ENCODE results near the gene C19orf18.

C19orf18 gene

GRCh38 chr19:58001895-58002369, 27.6 kb upstream of the C19orf18 start:
- DNase-seq (ENCODE audit: low spot score in 2 of 2) (no peak), ATAC-seq (replicated peaks; ENCODE audit: extremely low read depth, poor library complexity, severe bottlenecking) (peak; percentile 10)
- peaks cover 27% of the 10 kb centered on the region for H3K36me3 Mint-ChIP-seq (ENCODE audit: insufficient read depth)
- H3K4me1 Mint-ChIP-seq: peaks cover 21% of the 10 kb centered on the region
- no peaks in the 10 kb centered on the region for H3K27me3 Mint-ChIP-seq
- H3K4me3 Mint-ChIP-seq: peak overlapping the region; percentile 78
- H3K9me3 Mint-ChIP-seq: peaks cover 20% of the 10 kb centered on the region
- peak overlapping the region; percentile 86 for H3K27ac Mint-ChIP-seq (ENCODE audit: low read depth)

DNA sequence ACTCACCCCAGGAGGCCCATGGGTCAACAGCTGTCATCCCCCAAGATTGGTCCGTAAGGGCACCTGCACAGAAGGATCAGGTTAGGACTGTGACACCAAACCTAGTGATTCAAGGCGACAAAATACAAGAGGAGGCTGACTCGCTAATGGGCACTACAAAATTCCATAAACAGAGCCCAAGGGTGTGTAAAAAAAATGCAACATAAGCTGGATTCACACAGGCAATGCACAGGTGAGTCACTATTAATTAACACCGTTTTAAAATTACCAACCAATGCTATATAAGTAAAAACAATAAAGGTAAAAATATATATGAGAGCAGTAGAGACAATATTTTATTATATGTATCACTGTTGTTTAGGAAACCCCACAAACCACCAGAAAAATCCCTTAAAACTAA, 26.3 kb upstream of the C19orf18 start:
- no peak for ATAC-seq (replicated peaks; ENCODE audit: extremely low read depth, poor library complexity, severe bottlenecking)
- no peaks in the 10 kb centered on the region for H3K27me3 Mint-ChIP-seq
- H3K9me3 Mint-ChIP-seq: peaks cover 20% of the 10 kb centered on the region
- no peak overlapping the region for H3K27ac Mint-ChIP-seq (ENCODE audit: low read depth)
- H3K4me3 Mint-ChIP-seq: peak overlapping the region; percentile 78
- no peak for DNase-seq (ENCODE audit: low spot score in 2 of 2)
- peaks cover 21% of the 10 kb centered on the region for H3K4me1 Mint-ChIP-seq
- peaks cover 30% of the 10 kb centered on the region for H3K36me3 Mint-ChIP-seq (ENCODE audit: insufficient read depth)

DNA sequence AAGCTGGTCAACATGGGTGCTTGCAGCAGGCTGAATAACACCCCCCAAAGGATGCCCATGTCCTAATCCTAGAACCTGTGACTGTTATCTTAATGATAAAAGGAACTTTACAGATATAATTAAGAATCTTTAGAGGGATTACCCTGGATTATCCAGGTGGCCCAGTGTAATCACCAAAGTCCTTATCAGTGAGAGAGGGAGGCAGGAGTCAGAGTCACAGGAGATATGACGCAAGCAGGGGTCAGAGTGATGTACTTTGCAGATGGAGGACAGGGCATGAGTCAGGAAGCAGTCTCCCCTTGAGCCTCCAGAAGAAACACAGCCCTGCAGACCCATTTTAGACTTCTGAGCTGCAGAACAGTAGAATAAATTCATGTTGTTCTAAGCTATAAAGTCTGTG, 18.5 kb upstream of the C19orf18 start:
- H3K27me3 Mint-ChIP-seq: no peaks in the 10 kb centered on the region
- peaks cover 18% of the 10 kb centered on the region for H3K9me3 Mint-ChIP-seq
- DNase-seq (ENCODE audit: low spot score in 2 of 2) (no peak), ATAC-seq (replicated peaks; ENCODE audit: extremely low read depth, poor library complexity, severe bottlenecking) (no peak)
- H3K4me3 Mint-ChIP-seq: no peak overlapping the region
- H3K27ac Mint-ChIP-seq (ENCODE audit: low read depth): no peak overlapping the region
- no peaks in the 10 kb centered on the region for H3K4me1 Mint-ChIP-seq
- H3K36me3 Mint-ChIP-seq (ENCODE audit: insufficient read depth): peaks cover 12% of the 10 kb centered on the region

- no peak overlapping the region for H3K4me3 Mint-ChIP-seq
- no peaks in the 10 kb centered on the region for H3K27me3 Mint-ChIP-seq
- H3K4me1 Mint-ChIP-seq: no peaks in the 10 kb centered on the region
- H3K27ac Mint-ChIP-seq (ENCODE audit: low read depth): no peak overlapping the region
- peaks cover 37% of the 10 kb centered on the region for H3K9me3 Mint-ChIP-seq
- H3K36me3 Mint-ChIP-seq (ENCODE audit: insufficient read depth): peaks cover 15% of the 10 kb centered on the region
- ATAC-seq (replicated peaks; ENCODE audit: extremely low read depth, poor library complexity, severe bottlenecking) (no peak), DNase-seq (ENCODE audit: low spot score in 2 of 2) (no peak)
Observed at GRCh38 chr19:57978586-57979289, 4.4 kb upstream of the C19orf18 start.

GRCh38 chr19:57964761-57965160, 9.6 kb downstream of the C19orf18 start:
- H3K27ac Mint-ChIP-seq (ENCODE audit: low read depth): no peak overlapping the region
- DNase-seq (ENCODE audit: low spot score in 2 of 2) (no peak), ATAC-seq (replicated peaks; ENCODE audit: extremely low read depth, poor library complexity, severe bottlenecking) (no peak)
- no peak overlapping the region for H3K4me3 Mint-ChIP-seq
- H3K27me3 Mint-ChIP-seq: no peaks in the 10 kb centered on the region
- H3K9me3 Mint-ChIP-seq: peaks cover 23% of the 10 kb centered on the region
- H3K36me3 Mint-ChIP-seq (ENCODE audit: insufficient read depth): peaks cover 3% of the 10 kb centered on the region
- no peaks in the 10 kb centered on the region for H3K4me1 Mint-ChIP-seq

DNA sequence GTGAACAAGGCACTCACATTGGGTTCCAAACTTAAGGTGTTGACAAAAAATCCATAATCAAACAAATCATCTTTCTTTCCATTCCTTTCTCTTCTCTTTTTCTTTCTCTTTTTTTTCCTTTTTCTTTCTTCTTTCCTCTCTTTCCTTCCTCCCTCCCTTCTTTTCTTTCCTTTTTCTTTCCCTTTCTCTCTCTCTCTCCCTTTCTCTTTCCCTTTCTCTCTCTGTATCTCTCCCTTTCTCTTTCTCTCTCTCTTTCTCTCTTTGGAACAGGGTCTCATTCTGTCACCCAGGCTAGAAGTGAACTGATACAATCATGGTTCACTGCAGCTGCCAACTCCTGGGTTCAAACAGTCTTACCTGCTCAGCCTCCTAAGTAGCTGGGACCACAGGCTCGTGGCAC, 12.5 kb downstream of the C19orf18 start:
- H3K36me3 Mint-ChIP-seq (ENCODE audit: insufficient read depth): peaks cover under 1% of the 10 kb centered on the region
- H3K4me1 Mint-ChIP-seq: no peaks in the 10 kb centered on the region
- H3K27me3 Mint-ChIP-seq: no peaks in the 10 kb centered on the region
- ATAC-seq (replicated peaks; ENCODE audit: extremely low read depth, poor library complexity, severe bottlenecking) (no peak), DNase-seq (ENCODE audit: low spot score in 2 of 2) (no peak)
- H3K9me3 Mint-ChIP-seq: peaks cover 7% of the 10 kb centered on the region
- H3K4me3 Mint-ChIP-seq: no peak overlapping the region
- no peak overlapping the region for H3K27ac Mint-ChIP-seq (ENCODE audit: low read depth)

GRCh38 chr19:57954996-57955395, 19.3 kb downstream of the C19orf18 start:
- Mint-ChIP-seq H3K9me3 (peaks cover 12% of the 10 kb centered on the region), H3K4me1 (no peaks in the 10 kb centered on the region), H3K27me3 (peaks cover 18% of the 10 kb centered on the region), H3K36me3 (ENCODE audit: insufficient read depth) (peaks cover 2% of the 10 kb centered on the region), H3K27ac (ENCODE audit: low read depth) (no peak overlapping the region), H3K4me3 (no peak overlapping the region)
- no peak for ATAC-seq (replicated peaks; ENCODE audit: extremely low read depth, poor library complexity, severe bottlenecking)
- no peak for DNase-seq (ENCODE audit: low spot score in 2 of 2)

DNA sequence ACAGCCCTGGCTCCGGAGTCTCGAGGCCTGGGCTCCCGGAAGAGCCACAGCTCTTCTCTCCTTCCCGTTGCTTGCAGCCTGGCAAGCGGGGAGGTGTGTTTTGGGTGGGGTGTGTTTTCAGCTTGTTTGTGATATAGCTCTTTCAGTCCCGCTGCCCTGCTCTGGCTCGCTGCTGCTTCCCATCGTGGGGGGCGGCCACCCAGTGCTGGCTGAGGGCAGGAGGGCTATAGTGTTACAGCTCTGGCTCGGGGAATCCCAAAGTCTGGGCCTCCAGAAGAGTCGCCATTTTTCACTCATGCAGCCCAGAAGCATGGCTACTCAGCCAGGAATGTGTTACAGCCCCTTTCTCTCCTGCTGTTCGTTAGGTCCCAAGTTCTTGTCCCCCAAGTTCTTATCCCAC, 24.6 kb downstream of the C19orf18 start:
- ATAC-seq (replicated peaks; ENCODE audit: extremely low read depth, poor library complexity, severe bottlenecking) (no peak), DNase-seq (ENCODE audit: low spot score in 2 of 2) (no peak)
- no peak overlapping the region for H3K27ac Mint-ChIP-seq (ENCODE audit: low read depth)
- H3K27me3 Mint-ChIP-seq: peaks cover 15% of the 10 kb centered on the region
- peaks cover 17% of the 10 kb centered on the region for H3K36me3 Mint-ChIP-seq (ENCODE audit: insufficient read depth)
- peaks cover 23% of the 10 kb centered on the region for H3K9me3 Mint-ChIP-seq
- peaks cover 15% of the 10 kb centered on the region for H3K4me1 Mint-ChIP-seq
- no peak overlapping the region for H3K4me3 Mint-ChIP-seq

GRCh38 chr19:57949296-57949695, 25.0 kb downstream of the C19orf18 start:
- Mint-ChIP-seq H3K9me3 (peaks cover 22% of the 10 kb centered on the region), H3K36me3 (ENCODE audit: insufficient read depth) (peaks cover 17% of the 10 kb centered on the region), H3K27ac (ENCODE audit: low read depth) (no peak overlapping the region), H3K4me3 (no peak overlapping the region), H3K4me1 (peaks cover 15% of the 10 kb centered on the region), H3K27me3 (peaks cover 11% of the 10 kb centered on the region)
- DNase-seq (ENCODE audit: low spot score in 2 of 2) (no peak), ATAC-seq (replicated peaks; ENCODE audit: extremely low read depth, poor library complexity, severe bottlenecking) (no peak)

DNA sequence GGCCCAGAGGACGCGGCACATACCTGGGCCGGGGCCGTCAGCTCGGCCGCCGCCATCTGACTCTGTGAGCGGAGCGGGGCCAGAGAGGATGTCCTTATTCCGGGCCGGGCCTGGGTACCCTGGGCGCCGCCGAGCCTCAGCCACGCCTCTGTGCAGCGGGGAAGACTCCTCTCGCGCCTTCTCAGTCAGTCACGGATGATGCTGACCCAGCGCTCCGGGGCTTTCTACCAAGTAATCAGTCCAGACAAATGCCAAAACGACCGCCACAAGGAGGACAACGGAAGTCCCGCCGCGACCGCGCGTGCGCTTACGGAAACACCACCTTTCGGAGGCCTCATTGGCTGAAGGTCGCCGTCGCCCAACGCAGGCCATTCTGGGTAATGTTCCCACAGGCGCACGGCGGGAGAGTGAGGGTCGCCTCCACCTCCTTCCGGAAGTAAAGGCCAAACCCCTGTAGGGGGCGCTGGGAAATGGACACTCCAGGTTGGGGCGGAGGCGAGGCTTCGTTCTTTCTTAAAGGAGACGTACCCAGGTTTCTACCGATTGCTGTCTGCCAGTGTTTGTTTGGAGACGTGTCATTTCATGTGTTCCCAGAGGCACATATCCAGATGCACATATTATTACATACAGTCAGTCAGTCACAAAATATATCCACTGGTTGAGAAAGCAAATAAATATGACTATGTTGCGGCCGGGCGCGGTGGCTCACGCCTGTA, 26.8 kb downstream of the C19orf18 start, which contains the start of gene ZNF256:
TSS of gene ZNF256 (minus strand) at position 288 of the 716 bp plus-strand sequence. CDS start at position 56, 232 bp downstream.
- peak; percentile 89 for ATAC-seq (replicated peaks; ENCODE audit: extremely low read depth, poor library complexity, severe bottlenecking)
- Mint-ChIP-seq H3K36me3 (ENCODE audit: insufficient read depth) (peaks cover 28% of the 10 kb centered on the region), H3K27me3 (no peaks in the 10 kb centered on the region), H3K9me3 (peaks cover 37% of the 10 kb centered on the region), H3K4me3 (peak within 1 kb of the TSS; percentile 92), H3K4me1 (peaks cover 15% of the 10 kb centered on the region), H3K27ac (ENCODE audit: low read depth) (peak within 1 kb of the TSS; percentile 95)
- peak; percentile 50 to 75 for DNase-seq (ENCODE audit: low spot score in 2 of 2)

DNA sequence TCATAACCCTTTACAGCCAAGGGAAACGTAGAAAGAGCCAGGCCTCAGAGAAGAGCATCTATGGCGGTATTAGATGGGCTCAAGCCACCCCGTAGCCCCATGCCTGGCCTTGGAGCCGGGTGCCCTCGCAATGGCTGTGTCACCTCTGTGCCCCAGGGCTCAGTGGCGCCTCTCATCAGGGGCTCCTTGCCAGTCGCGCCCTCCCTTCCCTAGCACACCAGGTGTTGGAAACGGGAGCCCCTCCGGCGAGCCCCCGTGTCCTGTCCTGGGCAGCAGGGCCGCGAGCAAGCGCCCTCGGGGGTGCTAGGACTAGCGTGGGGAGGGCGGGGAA, 27.3 kb downstream of the C19orf18 start:
- H3K27ac Mint-ChIP-seq (ENCODE audit: low read depth): peak overlapping the region; percentile 95
- ATAC-seq (replicated peaks; ENCODE audit: extremely low read depth, poor library complexity, severe bottlenecking): peak; percentile 17
- H3K4me1 Mint-ChIP-seq: peaks cover 15% of the 10 kb centered on the region
- peak overlapping the region; percentile 92 for H3K4me3 Mint-ChIP-seq
- H3K9me3 Mint-ChIP-seq: peaks cover 41% of the 10 kb centered on the region
- peak in 1 of 2 donors; percentile 9 for DNase-seq (ENCODE audit: low spot score in 2 of 2)
- no peaks in the 10 kb centered on the region for H3K27me3 Mint-ChIP-seq
- peaks cover 32% of the 10 kb centered on the region for H3K36me3 Mint-ChIP-seq (ENCODE audit: insufficient read depth)

DNA sequence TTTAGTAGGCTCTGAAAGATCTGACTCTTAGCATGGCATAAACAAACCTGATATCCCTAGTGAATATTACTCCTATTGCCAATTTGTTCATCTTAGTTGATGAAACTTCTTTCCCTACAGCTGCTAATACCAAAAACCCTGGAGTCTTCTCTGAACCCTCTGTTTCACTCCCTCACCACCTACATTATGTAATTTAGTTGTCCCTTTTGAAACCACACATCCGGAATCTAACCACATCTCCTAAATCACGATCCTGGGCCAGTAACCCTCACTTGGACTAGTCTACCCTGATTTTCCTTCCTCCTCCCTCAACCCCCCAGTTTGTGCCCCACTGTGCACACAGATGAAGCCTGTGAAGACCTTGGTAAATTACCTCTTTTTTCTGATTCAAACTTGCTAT, 28.0 kb downstream of the C19orf18 start:
- Mint-ChIP-seq H3K36me3 (ENCODE audit: insufficient read depth) (peaks cover 37% of the 10 kb centered on the region), H3K27ac (ENCODE audit: low read depth) (peak overlapping the region; percentile 95), H3K4me1 (peaks cover 15% of the 10 kb centered on the region), H3K4me3 (peak overlapping the region; percentile 92), H3K9me3 (peaks cover 45% of the 10 kb centered on the region), H3K27me3 (no peaks in the 10 kb centered on the region)
- no peak for ATAC-seq (replicated peaks; ENCODE audit: extremely low read depth, poor library complexity, severe bottlenecking)
- no peak for DNase-seq (ENCODE audit: low spot score in 2 of 2)

DNA sequence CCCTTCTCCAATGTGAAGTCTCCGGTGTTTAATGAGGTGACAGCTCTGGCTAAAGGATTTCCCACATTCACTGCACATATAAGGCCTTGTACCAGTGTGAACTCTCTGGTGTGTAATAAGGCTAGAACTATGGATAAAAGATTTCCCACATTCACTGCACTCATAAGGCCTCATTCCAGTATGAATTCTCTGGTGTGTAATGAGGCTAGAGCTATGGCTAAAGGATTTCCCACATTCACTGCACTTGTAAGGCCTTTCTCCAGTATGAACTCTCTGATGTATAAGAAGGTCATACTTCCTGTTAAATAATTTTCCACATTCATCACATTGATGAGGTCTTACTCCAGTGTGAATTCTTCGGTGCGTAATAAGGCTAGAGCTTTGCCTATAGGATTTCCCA, 32.7 kb downstream of the C19orf18 start:
- Mint-ChIP-seq H3K36me3 (ENCODE audit: insufficient read depth) (peaks cover 32% of the 10 kb centered on the region), H3K9me3 (peaks cover 45% of the 10 kb centered on the region), H3K4me1 (peaks cover 11% of the 10 kb centered on the region)

More for the DNA sequence above, 32.7 kb downstream of the C19orf18 start:
- Mint-ChIP-seq H3K4me3 (no peak overlapping the region), H3K27ac (ENCODE audit: low read depth) (no peak overlapping the region), H3K27me3 (no peaks in the 10 kb centered on the region)
- DNase-seq (ENCODE audit: low spot score in 2 of 2): no peak
- no peak for ATAC-seq (replicated peaks; ENCODE audit: extremely low read depth, poor library complexity, severe bottlenecking)
